GM03348 (cell line): Measurements from ENCODE around the gene SF3B2.

Experiments used
- DNase-seq: peaks from one replicate; pipeline ENCODE4 v3.0.0; 2012; ENCODE audit warnings: low spot score

SF3B2 gene

GRCh38 chr11:66047541-66048365 lies 4.4 kb upstream of the SF3B2 start:
- DNase-seq: no peak

- DNase-seq: no peak
These were observed 3.4 kb upstream of the SF3B2 start, which contains the start of gene GAL3ST3 for GRCh38 chr11:66048547-66049323. Gene GAL3ST3 (minus strand): TSS chr11:66049161. CDS start chr11:66045415, 3,746 bp downstream.

- DNase-seq: no peak
These were observed 1.5 kb upstream of the SF3B2 start for GRCh38 chr11:66050581-66051231.

- no peak for DNase-seq
These were observed 796 bp upstream of the SF3B2 start for GRCh38 chr11:66051371-66051765.

GRCh38 chr11:66052664-66052982 lies 459 bp downstream of the SF3B2 start:
- no peak for DNase-seq

GRCh38 chr11:66055021-66055420 lies 2.9 kb downstream of the SF3B2 start:
- DNase-seq: no peak

GRCh38 chr11:66056501-66056900 lies 4.3 kb downstream of the SF3B2 start:
- DNase-seq: no peak

- no peak for DNase-seq
These were observed 8.0 kb downstream of the SF3B2 start for GRCh38 chr11:66059966-66060680.

- no peak for DNase-seq
These were observed 9.1 kb downstream of the SF3B2 start for GRCh38 chr11:66061268-66061667.

GRCh38 chr11:66062408-66062807 lies 10.2 kb downstream of the SF3B2 start:
- DNase-seq: no peak

GRCh38 chr11:66063900-66064299 lies 11.7 kb downstream of the SF3B2 start:
- DNase-seq: no peak

GRCh38 chr11:66064571-66064970 lies 12.4 kb downstream of the SF3B2 start:
- DNase-seq: no peak

GRCh38 chr11:66066751-66067150 lies 14.6 kb downstream of the SF3B2 start:
- DNase-seq: no peak

- DNase-seq: no peak
These were observed 15.5 kb downstream of the SF3B2 start for GRCh38 chr11:66067640-66068039.

GRCh38 chr11:66068154-66068821 lies 16.1 kb downstream of the SF3B2 start:
- DNase-seq: peak; percentile 82

GRCh38 chr11:66068923-66069714 lies 17.0 kb downstream of the SF3B2 start:
- DNase-seq: peak; percentile 82

- DNase-seq: peak; percentile 96
These were observed 17.8 kb downstream of the SF3B2 start, which contains the start of gene PACS1 for GRCh38 chr11:66069715-66070603. Gene PACS1 (plus strand): TSS chr11:66070272. CDS start chr11:66070487, 215 bp downstream.

GRCh38 chr11:66070604-66071380 lies 18.6 kb downstream of the SF3B2 start:
- peak; percentile 75 for DNase-seq

GRCh38 chr11:66071381-66071801 lies 19.2 kb downstream of the SF3B2 start:
- no peak for DNase-seq
